ENCODE results near the gene PTGR2.

The PTGR2 gene

GRCh38 chr14:73811164-73811503, 40.5 kb upstream of the PTGR2 start:
- Histone ChIP-seq H3K27ac (ENCODE audit: low read depth, low read length, poor library complexity, severe bottlenecking) (no peak overlapping the region), H3K36me3 (ENCODE audit: insufficient read depth, low read length) (no peaks in the 10 kb centered on the region), H3K4me2 (ENCODE audit: low read length) (no peak overlapping the region)

GRCh38 chr14:73814153-73814552, 37.5 kb upstream of the PTGR2 start:
- no peak for TF ChIP-seq CTCF (IDR thresholded peaks at IDR 0.05; ENCODE audit: low read length)
- TF ChIP-seq EZH2 (IDR thresholded peaks at IDR 0.05; ENCODE audit: borderline replicate concordance, low read length) = no peak
- H3K27ac ChIP-seq (ENCODE audit: low read depth, low read length, poor library complexity, severe bottlenecking) = no peak overlapping the region
- no peaks in the 10 kb centered on the region for H3K79me2 ChIP-seq (ENCODE audit: insufficient read depth, low read length)

More at GRCh38 chr14:73811164-73811503, 40.5 kb upstream of the PTGR2 start:
- Histone ChIP-seq H3F3A (ENCODE audit: insufficient read depth, low read length) (no peaks in the 10 kb centered on the region), H3K27me3 (ENCODE audit: insufficient read depth, low read length) (no peaks in the 10 kb centered on the region), H3K4me3 (ENCODE audit: low read depth, low read length, poor library complexity, severe bottlenecking) (no peak overlapping the region), H3K4me1 (ENCODE audit: insufficient read depth, low read length, severe bottlenecking) (no peaks in the 10 kb centered on the region), H3K9ac (ENCODE audit: low read length) (no peak overlapping the region), H3K9me3 (ENCODE audit: low read length) (no peaks in the 10 kb centered on the region), H2AFZ (ENCODE audit: low read length) (no peak overlapping the region), H4K20me1 (ENCODE audit: insufficient read depth, low read length) (no peaks in the 10 kb centered on the region), H3K9me2 (ENCODE audit: low read depth, low read length) (no peaks in the 10 kb centered on the region), H3K79me2 (ENCODE audit: insufficient read depth, low read length) (no peaks in the 10 kb centered on the region)
- TF ChIP-seq CTCF (IDR thresholded peaks at IDR 0.05; ENCODE audit: low read length) (no peak), EZH2 (IDR thresholded peaks at IDR 0.05; ENCODE audit: borderline replicate concordance, low read length) (no peak)

GRCh38 chr14:73815849-73816248, 35.8 kb upstream of the PTGR2 start:
- no peak overlapping the region for H3K4me3 ChIP-seq (ENCODE audit: low read depth, low read length, poor library complexity, severe bottlenecking)
- H3K4me2 ChIP-seq (ENCODE audit: low read length) = no peak overlapping the region
- H2AFZ ChIP-seq (ENCODE audit: low read length) = no peak overlapping the region
- no peak overlapping the region for H3K27ac ChIP-seq (ENCODE audit: low read depth, low read length, poor library complexity, severe bottlenecking)
- H3K36me3 ChIP-seq (ENCODE audit: insufficient read depth, low read length) = no peaks in the 10 kb centered on the region
- no peaks in the 10 kb centered on the region for H3K9me3 ChIP-seq (ENCODE audit: low read length)
- H3K9ac ChIP-seq (ENCODE audit: low read length) = no peak overlapping the region
- H3K27me3 ChIP-seq (ENCODE audit: insufficient read depth, low read length) = no peaks in the 10 kb centered on the region; the same call in 1 of the 2 replicates
- no peaks in the 10 kb centered on the region for H4K20me1 ChIP-seq (ENCODE audit: insufficient read depth, low read length)
- no peaks in the 10 kb centered on the region for H3K79me2 ChIP-seq (ENCODE audit: insufficient read depth, low read length)
- no peaks in the 10 kb centered on the region for H3K9me2 ChIP-seq (ENCODE audit: low read depth, low read length)
- no peaks in the 10 kb centered on the region for H3K4me1 ChIP-seq (ENCODE audit: insufficient read depth, low read length, severe bottlenecking)
- no peak for TF ChIP-seq CTCF (IDR thresholded peaks at IDR 0.05; ENCODE audit: low read length)
- TF ChIP-seq EZH2 (IDR thresholded peaks at IDR 0.05; ENCODE audit: borderline replicate concordance, low read length) = no peak
- H3F3A ChIP-seq (ENCODE audit: insufficient read depth, low read length) = no peaks in the 10 kb centered on the region

More at GRCh38 chr14:73814153-73814552, 37.5 kb upstream of the PTGR2 start:
- no peaks in the 10 kb centered on the region for H3K9me3 ChIP-seq (ENCODE audit: low read length)
- H3K4me3 ChIP-seq (ENCODE audit: low read depth, low read length, poor library complexity, severe bottlenecking) = no peak overlapping the region
- no peaks in the 10 kb centered on the region for H4K20me1 ChIP-seq (ENCODE audit: insufficient read depth, low read length)
- H3F3A ChIP-seq (ENCODE audit: insufficient read depth, low read length) = no peaks in the 10 kb centered on the region
- H3K4me2 ChIP-seq (ENCODE audit: low read length) = no peak overlapping the region
- no peak overlapping the region for H2AFZ ChIP-seq (ENCODE audit: low read length)
- no peaks in the 10 kb centered on the region; the same call in 1 of the 2 replicates for H3K27me3 ChIP-seq (ENCODE audit: insufficient read depth, low read length)
- no peak overlapping the region for H3K9ac ChIP-seq (ENCODE audit: low read length)
- H3K4me1 ChIP-seq (ENCODE audit: insufficient read depth, low read length, severe bottlenecking) = no peaks in the 10 kb centered on the region
- no peaks in the 10 kb centered on the region for H3K36me3 ChIP-seq (ENCODE audit: insufficient read depth, low read length)
- H3K9me2 ChIP-seq (ENCODE audit: low read depth, low read length) = no peaks in the 10 kb centered on the region

Data from OCI-LY1 (cell line).